SK-N-SH (cell line): ENCODE data around the gene COL8A1. TPM values are rescaled to one million over a fixed set of nuclear protein-coding genes. Genes with fewer than 3 reads are reported as not detected.

Experiments
- CTCF ChIA-PET: fragments of 300-600, 350-600 bp; formaldehyde crosslinking; extraction: SDS; loops from one replicate; lab custom pipeline; 2021; lab: Yijun Ruan, JAX
- POLR2A ChIA-PET: fragments of 350-600 bp; sonication (Branson Sonifier 250); formaldehyde crosslinking; extraction: SDS; loops from one replicate; lab custom pipeline; 2020; ENCODE audit warnings: antibody characterized with exemption, inconsistent platforms; lab: Yijun Ruan, JAX
- DNase-seq: peaks from one replicate; pipeline ENCODE4 v3.0.0; 2012
- H2AFZ ChIP-seq: fragments of 200-600 bp; sonication (generic); 2 replicates; pipeline ENCODE4 v1.8.1; 2016; ENCODE audit warnings: antibody characterized with exemption, mild to moderate bottlenecking, low read depth
- H3F3A ChIP-seq: fragments of 200-600 bp; sonication (generic); replicated peaks from 2 replicates; pipeline ENCODE3; 2016; ENCODE audit warnings: antibody characterized with exemption, mild to moderate bottlenecking; ENCODE audit not compliant: insufficient read depth
- H3K27ac ChIP-seq, 2 experiments: fragments of 200-500 bp in 1 of 2; fragments of 200-600 bp in 1 of 2; sonication (Bioruptor generic) in 1 of 2; sonication (generic), shearing (Covaris generic) in 1 of 2; 2 replicates each; pipeline versions ENCODE4 v1.5.1 to v1.6.1; 2014 to 2016; ENCODE audit warnings: low read depth in 2 of 2, inconsistent platforms in 1 of 2, low read length in 1 of 2, mild to moderate bottlenecking in 1 of 2, mixed read lengths in 1 of 2
- H3K27me3 ChIP-seq: fragments of 200-600 bp; sonication (generic), shearing (Covaris generic); 2 replicates; pipeline ENCODE4 v1.6.1; 2016; ENCODE audit warnings: mixed run types; ENCODE audit not compliant: insufficient read depth
- H3K36me3 ChIP-seq, 2 experiments: fragments of 200-500 bp in 1 of 2; fragments of 200-600 bp in 1 of 2; sonication (Bioruptor generic) in 1 of 2; sonication (generic) in 1 of 2; replicated peaks in 1 of 2; 2 replicates each; pipeline versions ENCODE3 to v1.5.1; 2014 to 2016; ENCODE audit warnings: low read length in 1 of 2, mild to moderate bottlenecking in 1 of 2; ENCODE audit not compliant: insufficient read depth in 2 of 2, control insufficient read depth in 1 of 2
- H3K4me1 ChIP-seq, 2 experiments: fragments of 200-500 bp in 1 of 2; fragments of 200-600 bp in 1 of 2; sonication (Bioruptor generic) in 1 of 2; sonication (generic), shearing (Covaris generic) in 1 of 2; 2 replicates each; pipeline versions ENCODE4 v1.5.1 to v1.6.1; 2014 to 2016; ENCODE audit warnings: low read depth in 1 of 2, low read length in 1 of 2, mixed run types in 1 of 2; ENCODE audit not compliant: insufficient read depth in 2 of 2, control insufficient read depth in 1 of 2
- H3K4me2 ChIP-seq: fragments of 200-600 bp; sonication (generic), shearing (Covaris generic); 2 replicates; pipeline ENCODE4 v1.6.1; 2017; ENCODE audit warnings: mixed run types
- H3K4me3 ChIP-seq, 2 experiments: fragments of 200-500 bp in 1 of 2; fragments of 200-600 bp in 1 of 2; sonication (Bioruptor generic) in 1 of 2; sonication (generic), shearing (Covaris generic) in 1 of 2; 2 replicates each; pipeline versions ENCODE4 v1.5.1 to v1.8.1; 2014 to 2016; ENCODE audit warnings: low read depth in 2 of 2, inconsistent platforms in 1 of 2, low read length in 1 of 2, mild to moderate bottlenecking in 1 of 2, mixed read lengths in 1 of 2, moderate library complexity in 1 of 2
- H3K79me2 ChIP-seq: fragments of 200-600 bp; sonication (generic); 2 replicates; pipeline ENCODE4 v1.8.1; 2017; ENCODE audit warnings: mild to moderate bottlenecking; ENCODE audit not compliant: insufficient read depth
- H3K9ac ChIP-seq: fragments of 200-600 bp; sonication (generic); 2 replicates; pipeline ENCODE4 v1.6.1; 2017; ENCODE audit warnings: mixed run types
- H3K9me2 ChIP-seq: fragments of 200-600 bp; sonication (generic); 2 replicates; pipeline ENCODE4 v1.6.1; 2017; ENCODE audit warnings: mixed run types
- H3K9me3 ChIP-seq: fragments of 200-600 bp; sonication (generic); 2 replicates; pipeline ENCODE4 v1.6.1; 2017; ENCODE audit warnings: mixed run types, mild to moderate bottlenecking, moderate library complexity
- H4K20me1 ChIP-seq: fragments of 200-600 bp; sonication (generic); 2 replicates; pipeline ENCODE4 v1.6.1; 2017; ENCODE audit warnings: mild to moderate bottlenecking, mixed run types; ENCODE audit not compliant: insufficient read depth
- CHD2 ChIP-seq: fragments of 150-350 bp; IDR thresholded peaks from 2 replicates; pipeline ENCODE4 v1.6.1; 2018; ENCODE audit warnings: low read length; ENCODE audit not compliant: partially characterized antibody
- ELF1 ChIP-seq: IDR thresholded peaks from 2 replicates; pipeline ENCODE4 v1.4.0; 2012
- EP300 ChIP-seq, 2 experiments: IDR thresholded peaks; 2 replicates each; pipeline versions ENCODE4 v1.4.0 to v1.6.1; 2012; ENCODE audit warnings: borderline replicate concordance in 1 of 2, low read depth in 1 of 2, low read length in 1 of 2
- FOSL2 ChIP-seq: IDR thresholded peaks from 2 replicates; pipeline ENCODE4 v1.4.0; 2012; ENCODE audit warnings: low read depth, mild to moderate bottlenecking, moderate library complexity, borderline replicate concordance
- FOXJ3 ChIP-seq: sonication (generic); formaldehyde crosslinking; IDR thresholded peaks from 2 replicates; pipeline ENCODE4 v1.5.1; 2020; ENCODE audit warnings: mild to moderate bottlenecking, missing genetic modification reagents
- FOXM1 ChIP-seq: IDR thresholded peaks from 2 replicates; pipeline ENCODE4 v1.4.0; 2012; ENCODE audit warnings: low read depth, mild to moderate bottlenecking
- GABPA ChIP-seq: IDR thresholded peaks from 2 replicates; pipeline ENCODE4 v1.4.0; 2012; ENCODE audit warnings: low read depth, mild to moderate bottlenecking
- GATA2 ChIP-seq: sonication (generic); formaldehyde crosslinking; IDR thresholded peaks from 2 replicates; pipeline ENCODE4 v1.5.0; 2020; ENCODE audit warnings: mild to moderate bottlenecking, missing genetic modification reagents
- JUND ChIP-seq: IDR thresholded peaks from 2 replicates; pipeline ENCODE4 v1.4.0; 2012
- MAX ChIP-seq: IDR thresholded peaks from 2 replicates; pipeline ENCODE4 v1.4.0; 2012; ENCODE audit warnings: low read depth
- MEF2A ChIP-seq: IDR thresholded peaks from 2 replicates; pipeline ENCODE4 v1.4.0; 2012; ENCODE audit warnings: low read depth, borderline replicate concordance
- POLR2AphosphoS5 ChIP-seq: IDR thresholded peaks from 2 replicates; pipeline ENCODE4 v1.6.1; 2012; ENCODE audit warnings: low read depth, low read length
- REST ChIP-seq: IDR thresholded peaks from 2 replicates; pipeline ENCODE4 v1.6.1; 2012; ENCODE audit warnings: mild to moderate bottlenecking, low read depth, low read length, moderate library complexity
- SIN3A ChIP-seq: IDR thresholded peaks from 2 replicates; pipeline ENCODE4 v1.6.1; 2012; ENCODE audit warnings: low read depth, mild to moderate bottlenecking, low read length, moderate library complexity, borderline replicate concordance
- TCF12 ChIP-seq: IDR thresholded peaks from 2 replicates; pipeline ENCODE4 v1.4.0; 2012
- TEAD4 ChIP-seq: IDR thresholded peaks from 2 replicates; pipeline ENCODE4 v1.4.0; 2012; ENCODE audit warnings: mild to moderate bottlenecking, borderline replicate concordance; ENCODE audit not compliant: insufficient read depth
- YY1 ChIP-seq: IDR thresholded peaks from 2 replicates; pipeline ENCODE4 v1.4.0; 2012; ENCODE audit warnings: low read depth, mild to moderate bottlenecking
- ZBTB33 ChIP-seq: IDR thresholded peaks from 2 replicates; pipeline ENCODE4 v1.4.0; 2012; ENCODE audit warnings: low read depth, borderline replicate concordance
- WGBS: methylation state at CpG from one replicate; pipeline ENCODE4 v1.1.6; 2017; ENCODE audit warnings: low lambda C conversion rate; 5-methylcytosine and 5-hydroxymethylcytosine counted together
- polyA plus RNA-seq, 3 experiments: library from polyadenylated mRNA; depleted of rRNA; stranded (reverse); fragments of >200 nt; gene quantifications; 2 replicates each; pipeline ENCODE4 v1.2.3, GENCODE V29; 2012

COL8A1 gene
- polyA plus RNA-seq, 1 of the 3 experiments (the other 2 are of a cell fraction), result 4.0 TPM

GRCh38 chr3:99713440-99713839, 75.0 kb downstream of the COL8A1 start:
- H3K4me1 ChIP-seq, result no peaks in the 10 kb centered on the region; a peak in 1 of 4 replicates
- CTCF ChIA-PET, result interaction anchor here (1.8 kb wide), 1 partner anchor 26 kb away, joined by 7 read pairs; no protein-coding TSS in a partner anchor

More at GRCh38 chr3:99713440-99713839, 75.0 kb downstream of the COL8A1 start:
- Histone ChIP-seq H4K20me1 (no peaks in the 10 kb centered on the region), H3K4me3 (no peak overlapping the region), H3K9me3 (no peaks in the 10 kb centered on the region), H3K79me2 (no peaks in the 10 kb centered on the region), H2AFZ (no peak overlapping the region), H3K9ac (no peak overlapping the region), H3K27me3 (no peaks in the 10 kb centered on the region), H3K4me2 (no peak overlapping the region), H3K9me2 (no peaks in the 10 kb centered on the region), H3F3A (no peaks in the 10 kb centered on the region), H3K27ac (no peak overlapping the region), H3K36me3 (no peaks in the 10 kb centered on the region)
- TF ChIP-seq FOSL2 (no peak), GATA2 (no peak), GABPA (no peak), FOXJ3 (CRISPR knock-in tag) (no peak), YY1 (no peak), CHD2 (no peak), JUND (no peak), MAX (no peak), MEF2A (no peak), SIN3A (no peak), TCF12 (no peak), ZBTB33 (no peak), REST (no peak), EP300 (IDR thresholded peaks at IDR 0.05; ENCODE audit: borderline replicate concordance in 1 of 2, low read depth in 1 of 2, low read length in 1 of 2) (no peak), ELF1 (no peak), TEAD4 (no peak), FOXM1 (no peak), POLR2AphosphoS5 (no peak)
- WGBS, result 5% methylated on average over 5 of the region's 5 CpGs
- POLR2A ChIA-PET, result no interaction called here
- no peak for DNase-seq
